Measurements from ENCODE around the gene GLCCI1.

Gene GLCCI1

GRCh38 chr7:7922684-7923385, 45.8 kb upstream of the GLCCI1 start:
- Histone ChIP-seq H3K36me3 (no peaks in the 10 kb centered on the region), H3K9me3 (no peaks in the 10 kb centered on the region), H3K27me3 (no peaks in the 10 kb centered on the region), H3K4me1 (no peaks in the 10 kb centered on the region), H3K4me3 (ENCODE audit: low read depth, low read length) (no peak overlapping the region)
- no peak for TF ChIP-seq CTCF (IDR thresholded peaks at IDR 0.05; ENCODE audit: low read depth, low read length)
- DNase-seq = no peak

GRCh38 chr7:7923818-7924217, 44.8 kb upstream of the GLCCI1 start:
- TF ChIP-seq CTCF (IDR thresholded peaks at IDR 0.05; ENCODE audit: low read depth, low read length) = no peak
- no peak for DNase-seq
- no peaks in the 10 kb centered on the region for H3K27me3 ChIP-seq
- no peaks in the 10 kb centered on the region for H3K9me3 ChIP-seq
- no peak overlapping the region for H3K4me3 ChIP-seq (ENCODE audit: low read depth, low read length)
- H3K36me3 ChIP-seq = no peaks in the 10 kb centered on the region
- H3K4me1 ChIP-seq = no peaks in the 10 kb centered on the region

GRCh38 chr7:7924303-7924702, 44.3 kb upstream of the GLCCI1 start:
- no peak for DNase-seq
- Histone ChIP-seq H3K36me3 (no peaks in the 10 kb centered on the region), H3K4me3 (ENCODE audit: low read depth, low read length) (no peak overlapping the region), H3K27me3 (no peaks in the 10 kb centered on the region), H3K9me3 (no peaks in the 10 kb centered on the region), H3K4me1 (no peaks in the 10 kb centered on the region)
- TF ChIP-seq CTCF (IDR thresholded peaks at IDR 0.05; ENCODE audit: low read depth, low read length) = no peak

GRCh38 chr7:7931626-7932025, 37.0 kb upstream of the GLCCI1 start:
- Histone ChIP-seq H3K36me3 (no peaks in the 10 kb centered on the region), H3K9me3 (no peaks in the 10 kb centered on the region), H3K4me3 (ENCODE audit: low read depth, low read length) (no peak overlapping the region), H3K4me1 (0 out of 2 replicates have a peak, but pooled peaks cover 2% of the 10 kb centered on the region), H3K27me3 (no peaks in the 10 kb centered on the region)
- TF ChIP-seq CTCF (IDR thresholded peaks at IDR 0.05; ENCODE audit: low read depth, low read length) = no peak
- DNase-seq = no peak

GRCh38 chr7:7932553-7932952, 36.0 kb upstream of the GLCCI1 start:
- no peak for TF ChIP-seq CTCF (IDR thresholded peaks at IDR 0.05; ENCODE audit: low read depth, low read length)
- no peak overlapping the region for H3K4me3 ChIP-seq (ENCODE audit: low read depth, low read length)
- 0 out of 2 replicates have a peak, but pooled peaks cover 2% of the 10 kb centered on the region for H3K4me1 ChIP-seq
- DNase-seq = no peak
- no peaks in the 10 kb centered on the region for H3K27me3 ChIP-seq
- no peaks in the 10 kb centered on the region for H3K9me3 ChIP-seq
- no peaks in the 10 kb centered on the region for H3K36me3 ChIP-seq

GRCh38 chr7:7933915-7934526, 34.6 kb upstream of the GLCCI1 start:
- no peak for DNase-seq
- TF ChIP-seq CTCF (IDR thresholded peaks at IDR 0.05; ENCODE audit: low read depth, low read length) = no peak
- Histone ChIP-seq H3K9me3 (no peaks in the 10 kb centered on the region), H3K36me3 (no peaks in the 10 kb centered on the region), H3K4me1 (0 out of 2 replicates have a peak, but pooled peaks cover 2% of the 10 kb centered on the region), H3K4me3 (ENCODE audit: low read depth, low read length) (no peak overlapping the region), H3K27me3 (no peaks in the 10 kb centered on the region)

Data from BE2C (cell line).